NCI-H2029 treated with DMSO at 0.1 percent for 48 hours (cell line): Measurements from ENCODE around the gene AHCYL2.
"Not testable (repeated sequence)": the region's sequence is repeated elsewhere in the genome, so short reads cannot be mapped to it uniquely, and the experiment has no call there.

Experiments
- DNase-seq: peaks from one replicate; lab custom pipeline; 2025; lab: John Stamatoyannopoulos, UW

AHCYL2 gene

DNA sequence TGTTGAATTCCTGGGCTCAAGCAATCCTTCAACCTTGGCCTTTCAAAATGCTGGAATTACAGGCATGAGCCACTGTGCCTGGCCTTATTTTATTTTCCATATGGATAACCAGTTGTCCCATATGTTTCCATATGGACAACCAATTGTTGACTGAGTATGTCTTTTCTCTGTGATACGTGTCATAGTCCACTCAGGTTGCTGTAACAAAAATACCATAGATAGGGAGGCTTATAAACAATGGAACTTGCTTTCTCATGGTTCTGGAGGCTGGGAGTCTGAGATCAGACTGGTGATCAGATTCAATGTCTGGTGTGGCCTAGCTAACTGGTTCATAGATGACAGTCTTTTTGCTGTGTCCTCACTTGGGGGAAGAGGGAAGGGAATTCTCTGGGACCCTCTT is 19.4 kb downstream of the AHCYL2 start:
- DNase-seq = no peak

- DNase-seq = no peak
These were observed 20.7 kb downstream of the AHCYL2 start for GRCh38 chr7:129245533-129245932.

- DNase-seq = no peak
These were observed 22.3 kb downstream of the AHCYL2 start for GRCh38 chr7:129247087-129247486.

- no peak for DNase-seq
These were observed 27.3 kb downstream of the AHCYL2 start for GRCh38 chr7:129252128-129252527.

DNA sequence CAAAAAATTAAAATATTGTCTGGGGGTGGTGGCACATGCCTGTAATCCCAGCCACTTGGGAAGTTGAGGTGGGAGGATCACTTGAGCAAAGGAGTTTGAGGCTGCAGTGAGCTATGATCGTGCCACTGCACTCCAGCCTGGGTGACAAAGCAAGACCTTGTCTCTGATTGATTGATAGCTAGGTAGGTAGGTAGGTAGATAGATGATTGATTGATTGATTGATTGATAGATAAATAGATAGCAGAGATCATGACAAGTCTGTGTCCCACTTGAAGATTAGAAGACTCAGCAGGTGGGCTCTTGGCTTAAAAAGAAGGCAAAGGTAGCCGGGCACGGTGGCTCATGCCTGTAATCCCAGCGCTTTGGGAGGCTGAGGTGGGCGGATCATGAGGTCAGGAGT is 27.8 kb downstream of the AHCYL2 start:
- DNase-seq = not testable (repeated sequence)

GRCh38 chr7:129255800-129256199 is 31.0 kb downstream of the AHCYL2 start:
- DNase-seq = no peak

GRCh38 chr7:129256221-129256620 is 31.4 kb downstream of the AHCYL2 start:
- no peak for DNase-seq

DNA sequence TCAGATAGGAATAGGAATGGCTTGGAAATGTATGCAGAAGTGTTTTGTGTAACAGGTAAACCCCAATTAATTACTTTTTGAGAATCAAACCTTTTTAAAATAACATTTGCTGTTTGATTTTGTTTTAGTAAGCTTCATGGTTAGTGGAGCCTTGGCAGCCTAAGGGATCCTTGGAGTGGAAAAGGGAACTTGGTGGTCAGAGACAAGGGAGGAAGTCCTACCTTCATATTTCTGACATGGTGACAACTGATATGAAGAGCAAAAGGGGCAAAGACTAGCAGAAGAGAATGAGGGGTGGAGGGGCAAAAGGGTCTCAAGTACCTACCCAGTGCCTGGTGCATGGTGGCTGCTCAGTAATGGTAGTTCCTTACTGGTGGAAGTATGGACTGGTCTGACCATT is 32.3 kb downstream of the AHCYL2 start:
- DNase-seq = no peak

- DNase-seq = peak; percentile 10
These were observed 34.0 kb downstream of the AHCYL2 start for GRCh38 chr7:129258649-129259389.

- no peak for DNase-seq
These were observed 37.5 kb downstream of the AHCYL2 start for GRCh38 chr7:129262324-129262723.

DNA sequence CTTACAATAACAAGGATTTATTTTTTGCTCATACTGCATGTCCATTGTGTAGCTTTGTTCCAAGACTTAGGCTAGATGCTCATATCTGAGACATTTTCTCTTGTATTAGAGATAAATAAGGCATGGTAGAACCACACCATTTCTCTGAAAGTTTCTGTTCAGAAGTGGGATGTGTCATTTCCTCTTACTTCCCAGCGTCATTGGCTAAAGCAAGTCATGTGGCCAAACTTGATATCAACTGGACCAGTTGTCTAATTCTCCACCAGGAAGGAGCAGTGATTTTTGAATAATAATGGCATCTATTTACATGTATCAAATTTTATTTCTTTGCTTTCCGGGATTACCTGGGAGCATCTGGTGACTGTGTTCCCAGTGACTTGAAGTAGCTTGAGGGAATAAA is 38.3 kb downstream of the AHCYL2 start:
- no peak for DNase-seq

GRCh38 chr7:129264534-129264933 is 39.7 kb downstream of the AHCYL2 start:
- DNase-seq = peak; percentile 1

GRCh38 chr7:129265328-129265727 is 40.5 kb downstream of the AHCYL2 start:
- no peak for DNase-seq

DNA sequence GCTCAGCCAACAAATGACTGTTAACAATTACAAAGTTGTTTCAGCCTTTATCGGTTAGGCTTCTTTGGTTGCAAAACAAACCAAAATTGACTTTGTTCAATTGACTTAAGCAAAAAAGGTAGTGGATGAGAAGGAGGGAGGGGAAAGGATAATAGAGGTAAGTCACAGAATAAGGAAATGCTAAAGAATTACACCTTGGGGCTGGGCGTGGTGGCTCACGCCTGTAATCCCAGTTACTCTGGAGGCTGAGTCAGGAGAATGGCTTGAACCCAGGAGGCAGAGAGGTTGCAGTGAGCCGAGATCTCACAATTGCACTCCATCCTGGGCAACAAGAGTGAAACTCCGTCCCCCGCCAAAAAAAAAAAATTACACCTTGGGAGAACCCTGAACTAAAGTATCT is 41.4 kb downstream of the AHCYL2 start:
- DNase-seq = no peak

- no peak for DNase-seq
These were observed 45.2 kb downstream of the AHCYL2 start for GRCh38 chr7:129270077-129270476.

- DNase-seq = peak; percentile 8
These were observed 46.9 kb downstream of the AHCYL2 start for GRCh38 chr7:129271500-129272355.

GRCh38 chr7:129273936-129274335 is 49.1 kb downstream of the AHCYL2 start:
- DNase-seq = no peak

DNA sequence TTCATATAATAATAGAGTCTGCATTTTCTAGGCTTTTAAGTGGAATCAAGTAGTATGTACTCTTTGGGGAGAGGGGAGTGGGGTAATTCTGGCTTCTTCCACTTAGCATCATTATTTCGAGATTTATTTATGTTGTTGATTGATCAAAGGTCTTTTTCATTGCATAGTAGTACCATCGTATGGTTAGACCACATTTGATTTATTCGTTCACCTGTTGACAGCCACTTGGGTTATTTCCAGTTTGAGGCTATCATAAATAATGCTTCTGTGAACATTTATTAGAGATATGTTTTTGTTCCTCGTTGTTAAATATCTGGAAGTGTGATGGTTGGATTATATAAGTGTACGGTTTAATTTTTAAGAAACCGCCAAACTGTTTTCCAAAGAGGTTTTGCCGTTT is 52.8 kb downstream of the AHCYL2 start:
- DNase-seq = no peak

DNA sequence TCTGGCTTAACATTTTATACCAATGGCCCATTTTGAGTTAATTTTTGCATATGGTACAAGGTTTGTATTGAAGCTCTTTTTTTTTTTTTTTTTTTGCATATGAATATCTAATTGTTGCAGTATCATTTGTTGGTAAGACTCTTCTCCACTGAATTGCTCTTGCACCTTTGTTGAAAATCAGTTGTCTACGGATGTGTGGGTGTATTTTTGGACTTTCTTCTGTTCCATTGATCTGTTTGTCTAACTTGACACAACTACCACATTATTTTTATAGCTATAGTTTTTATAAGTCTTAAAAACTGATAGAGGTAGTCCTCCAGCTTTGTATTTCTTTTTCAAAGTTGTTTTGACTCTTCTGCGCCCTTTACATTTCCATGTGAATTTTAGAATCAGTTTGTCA is 53.9 kb downstream of the AHCYL2 start:
- DNase-seq = no peak

GRCh38 chr7:129279757-129280156 is 54.9 kb downstream of the AHCYL2 start:
- DNase-seq = no peak

DNA sequence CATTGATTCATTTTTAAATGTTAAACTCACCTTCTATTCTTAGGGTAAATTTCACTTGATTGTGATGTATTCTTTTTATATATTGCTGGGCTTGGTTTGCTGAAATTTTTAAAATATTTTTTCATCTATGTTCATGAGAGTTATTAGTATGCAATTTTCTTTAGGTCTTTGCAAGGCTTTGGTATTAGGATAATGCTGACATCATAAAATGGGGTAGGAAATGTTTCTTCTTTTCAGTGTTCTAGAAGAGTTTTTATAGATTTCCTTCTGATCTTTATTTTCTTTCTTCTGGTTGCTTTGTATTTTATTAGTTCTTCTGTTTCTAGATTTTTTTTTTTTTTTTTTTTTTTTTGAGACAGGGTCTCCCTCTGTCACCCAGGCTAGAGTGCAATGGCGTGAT is 56.3 kb downstream of the AHCYL2 start:
- no peak for DNase-seq

GRCh38 chr7:129282865-129283264 is 58.0 kb downstream of the AHCYL2 start:
- no peak for DNase-seq

GRCh38 chr7:129283936-129284335 is 59.1 kb downstream of the AHCYL2 start:
- DNase-seq = no peak
